Left renal pelvis (tissue), 4 donors: ENCODE results near the gene MARCHF3. TPM values are rescaled to one million over a fixed set of nuclear protein-coding genes. Genes with fewer than 3 reads are reported as not detected.
"Not testable (repeated sequence)": the region's sequence is repeated elsewhere in the genome, so short reads cannot be mapped to it uniquely, and the experiment has no call there.

Source experiments
- DNase-seq, 4 donors: peaks; one replicate each; pipeline ENCODE4 v3.0.0-alpha.2; 2013; ENCODE audit warnings: low read depth in 4 of 4, low spot score in 3 of 4
- polyA plus RNA-seq, 4 donors: library from polyadenylated mRNA; unstranded; fragments of 120-200 nt; gene quantifications; one replicate each; pipeline ENCODE4 v1.2.1, GENCODE V29; 2013; ENCODE audit not compliant: insufficient read length in 4 of 4

The MARCHF3 gene
- polyA plus RNA-seq, 4 donors, result 4.0 to 7.6 (median 7.3) TPM

- DNase-seq, result no peak
Measured at GRCh38 chr5:127014573-127014972, 15.8 kb downstream of the MARCHF3 start.

GRCh38 chr5:127013407-127013806, 17.0 kb downstream of the MARCHF3 start:
- no peak for DNase-seq

DNA sequence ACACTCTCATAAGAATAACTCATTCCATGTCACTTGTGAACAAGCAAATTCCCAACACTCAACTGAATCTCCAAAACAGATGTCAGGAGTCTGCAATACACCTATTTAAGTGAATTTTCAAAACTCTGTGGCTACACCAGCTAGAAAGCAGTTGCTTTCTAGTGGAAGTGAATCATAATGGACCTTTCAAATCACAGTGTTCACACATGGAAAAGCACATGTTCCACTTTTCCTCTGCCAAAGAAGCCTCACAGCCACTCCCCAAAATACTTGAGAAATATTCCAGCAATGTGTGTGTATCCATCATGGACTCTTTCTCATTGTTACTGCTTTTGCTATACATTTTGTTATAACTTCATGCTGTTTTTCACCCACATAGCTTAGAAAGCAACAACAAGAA, 17.4 kb downstream of the MARCHF3 start:
- no peak for DNase-seq

DNA sequence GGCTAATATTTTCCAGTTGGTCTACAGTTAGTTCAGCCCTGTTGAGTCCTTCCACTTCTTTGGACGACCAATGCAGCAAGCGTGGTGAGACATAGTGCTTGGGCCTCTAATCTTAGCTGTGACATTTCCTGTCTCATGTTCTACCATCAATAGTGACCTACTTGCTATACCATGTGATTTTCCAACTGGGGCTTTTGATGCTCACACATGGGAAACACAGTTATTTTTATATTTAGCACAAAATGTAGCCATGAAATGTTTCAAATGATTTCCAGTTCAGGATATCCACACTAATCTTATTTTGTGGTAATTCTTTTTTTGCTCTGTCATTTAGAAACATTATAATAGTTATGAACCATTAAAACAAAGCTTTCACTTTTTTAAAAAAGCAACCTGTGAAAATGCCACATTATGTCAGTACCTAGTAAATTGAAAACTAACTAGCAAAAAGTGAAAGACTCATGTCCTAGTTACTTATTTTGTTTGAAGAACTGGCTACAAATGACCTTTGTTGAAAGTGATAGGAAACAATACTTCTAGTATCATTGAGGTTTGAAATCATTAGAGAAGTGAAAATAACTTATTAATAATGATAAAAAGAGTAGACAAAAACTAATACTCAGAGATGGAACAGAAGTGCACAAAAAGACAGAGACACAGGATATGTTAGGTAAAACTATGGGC, 18.3 kb downstream of the MARCHF3 start:
- DNase-seq, result no peak

GRCh38 chr5:127011153-127011552, 19.2 kb downstream of the MARCHF3 start:
- no peak for DNase-seq

- no peak for DNase-seq
Measured at GRCh38 chr5:127010362-127010761, 20.0 kb downstream of the MARCHF3 start.

- no peak for DNase-seq
Measured at GRCh38 chr5:127009784-127010183, 20.6 kb downstream of the MARCHF3 start.

GRCh38 chr5:127008300-127008975, 21.9 kb downstream of the MARCHF3 start:
- DNase-seq, result no peak

- DNase-seq, result no peak
Measured at GRCh38 chr5:127007522-127007921, 22.8 kb downstream of the MARCHF3 start.

DNA sequence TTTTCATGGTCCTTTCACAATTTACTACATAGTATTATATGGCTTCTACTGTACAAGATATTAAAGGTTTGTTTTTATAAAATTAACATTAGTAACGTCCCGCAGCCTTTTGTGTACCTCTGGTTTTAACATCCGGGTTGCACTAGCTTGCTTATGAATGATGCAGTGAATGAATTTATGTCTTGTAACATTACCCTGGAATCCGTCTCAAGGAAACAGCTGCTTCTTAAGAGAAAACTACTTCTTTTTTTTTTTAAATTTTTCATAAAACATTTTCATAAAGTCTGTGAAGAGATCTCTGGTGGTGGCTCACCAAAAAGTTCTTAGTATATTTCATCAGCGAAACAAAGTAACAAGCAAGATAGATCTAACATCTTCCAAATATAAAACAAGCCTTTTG, 23.6 kb downstream of the MARCHF3 start:
- no peak for DNase-seq

DNA sequence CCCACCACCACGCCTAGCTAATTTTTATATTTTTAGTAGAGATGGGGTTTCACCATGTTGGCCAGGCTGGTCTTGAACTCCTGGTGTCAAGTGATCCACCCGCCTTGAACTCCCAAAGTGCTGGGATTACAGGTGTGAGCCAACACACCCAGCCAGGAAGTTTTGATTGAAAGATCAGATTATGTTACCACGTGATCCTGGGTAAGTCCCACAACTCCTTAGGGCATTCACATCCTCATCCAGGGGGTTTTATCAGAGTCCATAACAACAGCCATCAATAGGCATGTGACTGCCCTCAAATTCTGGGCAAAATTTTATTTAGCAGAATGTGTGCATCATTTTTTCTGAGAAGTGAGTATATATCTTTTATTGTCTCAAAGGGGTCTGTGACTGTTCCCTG, 25.1 kb downstream of the MARCHF3 start:
- not testable (repeated sequence) for DNase-seq

DNA sequence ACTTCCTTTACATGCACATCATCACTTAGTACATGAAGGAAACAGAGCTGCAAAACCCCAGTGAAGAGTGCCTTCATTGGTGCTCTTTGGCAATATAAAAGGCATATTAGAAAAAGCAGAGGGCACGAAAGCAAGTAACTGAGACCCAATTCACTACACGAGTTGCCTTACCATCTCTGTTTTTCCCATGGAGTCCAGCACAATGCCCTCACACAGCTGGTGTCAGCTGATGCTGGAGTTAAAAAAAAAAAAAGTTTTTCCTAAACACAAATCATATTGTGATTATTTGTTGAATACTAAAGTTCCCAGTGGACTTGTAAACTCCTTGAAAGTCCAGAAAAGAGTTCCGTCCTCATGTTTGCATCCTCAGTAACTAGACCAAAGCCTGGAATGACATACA, 25.6 kb downstream of the MARCHF3 start:
- no peak for DNase-seq

DNA sequence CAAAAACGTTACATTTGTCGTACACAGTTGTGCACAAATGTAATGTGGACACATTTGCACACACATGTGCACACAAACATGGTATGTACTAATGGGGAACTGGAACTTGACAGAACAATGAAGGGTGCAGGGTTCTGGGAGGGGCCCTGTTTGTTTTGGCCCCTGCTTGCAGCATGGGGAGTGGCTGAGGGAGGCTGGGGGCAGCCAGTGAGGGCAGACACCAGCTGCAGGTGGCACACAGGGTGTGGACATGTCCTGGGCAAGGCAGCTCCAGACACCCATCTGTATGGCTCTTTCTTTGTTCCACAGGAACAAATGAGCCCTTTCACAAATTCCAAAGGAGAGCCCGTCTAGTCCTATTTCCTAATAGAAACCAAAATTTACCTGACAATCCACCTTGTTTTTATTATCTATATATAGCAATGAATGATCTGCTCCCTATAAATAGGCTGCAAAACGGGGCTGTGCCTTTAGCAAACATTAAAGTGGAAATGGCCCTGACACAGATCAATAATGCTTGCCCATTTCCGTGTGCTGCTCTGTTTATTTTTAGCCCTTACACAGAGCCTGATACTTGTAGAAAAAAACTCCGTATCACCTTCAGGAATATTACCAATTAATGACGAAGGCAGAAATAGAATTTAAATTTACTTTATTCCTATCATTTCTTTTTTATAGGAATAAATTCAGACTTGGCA, 26.4 kb downstream of the MARCHF3 start:
- no peak for DNase-seq

DNA sequence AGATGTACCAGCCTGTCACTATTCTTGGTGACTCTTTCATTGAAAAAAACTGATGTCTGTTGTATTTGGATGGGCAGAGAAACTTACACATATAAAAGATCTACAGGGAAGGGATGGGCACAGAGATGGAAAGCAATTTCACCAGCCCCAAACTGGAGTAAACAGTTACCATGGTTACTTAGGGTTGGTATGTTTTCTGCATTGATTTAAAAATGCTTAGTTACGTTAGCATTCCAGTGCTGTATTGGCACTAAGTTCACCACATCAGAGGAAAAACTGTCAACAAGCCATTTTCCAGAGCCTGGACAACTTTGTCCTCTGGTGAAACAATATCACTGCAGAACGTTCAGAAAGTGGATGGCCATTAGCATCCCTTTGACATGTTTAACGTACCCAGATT, 28.0 kb downstream of the MARCHF3 start:
- DNase-seq, result no peak

GRCh38 chr5:127001621-127002296, 28.6 kb downstream of the MARCHF3 start:
- DNase-seq, result no peak

DNA sequence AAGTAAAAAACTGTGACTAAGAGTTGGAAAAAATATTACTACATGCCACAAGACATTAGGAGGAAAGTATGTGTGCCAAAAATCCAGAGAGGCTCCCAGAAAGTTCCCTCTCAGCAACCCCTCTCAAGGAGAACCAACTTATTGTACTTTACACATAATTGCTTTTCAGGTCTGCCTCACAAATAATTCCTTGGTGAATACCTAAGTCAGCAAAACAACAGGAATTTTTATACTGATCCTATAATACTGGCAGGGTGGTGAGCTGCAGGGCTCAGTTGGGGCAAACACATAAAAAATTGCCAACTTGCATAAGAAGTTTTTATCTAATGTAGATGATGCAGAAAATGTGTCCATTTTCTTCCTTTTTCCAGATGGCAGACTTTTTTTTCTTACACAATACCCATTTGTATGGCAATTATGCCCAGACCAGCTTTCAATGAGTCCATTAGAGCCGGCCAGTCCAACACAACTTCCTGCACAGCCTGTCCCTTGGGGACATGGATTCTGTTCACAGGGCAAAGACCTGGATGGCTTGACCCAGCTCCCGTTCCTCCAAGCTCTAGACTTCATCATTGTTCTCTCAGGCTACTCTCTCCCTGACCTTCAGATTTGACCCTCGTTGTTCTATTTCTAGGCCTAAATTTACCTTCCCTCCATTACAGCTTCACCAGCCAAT, 31.3 kb downstream of the MARCHF3 start:
- no peak for DNase-seq

DNA sequence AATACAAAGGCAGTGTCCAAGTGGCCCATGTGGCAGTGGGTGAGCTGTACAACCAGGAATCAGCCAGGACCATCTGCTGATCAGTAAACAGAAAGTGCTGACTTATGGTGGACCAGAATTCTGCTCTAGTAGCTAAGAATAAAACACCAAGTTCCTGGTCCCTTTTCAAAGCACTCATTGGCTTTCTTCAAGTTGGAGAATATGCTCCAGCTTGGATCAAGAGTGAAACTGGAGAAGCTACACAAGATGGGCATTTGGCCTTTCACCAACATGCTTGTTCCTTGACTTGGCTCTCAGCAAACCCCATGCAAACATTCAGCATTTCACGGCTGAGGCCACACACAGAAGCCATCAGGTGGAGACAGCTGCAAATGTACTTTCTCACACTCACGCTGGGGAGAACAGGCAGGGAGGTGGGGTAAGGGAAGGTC, 32.1 kb downstream of the MARCHF3 start:
- no peak for DNase-seq

DNA sequence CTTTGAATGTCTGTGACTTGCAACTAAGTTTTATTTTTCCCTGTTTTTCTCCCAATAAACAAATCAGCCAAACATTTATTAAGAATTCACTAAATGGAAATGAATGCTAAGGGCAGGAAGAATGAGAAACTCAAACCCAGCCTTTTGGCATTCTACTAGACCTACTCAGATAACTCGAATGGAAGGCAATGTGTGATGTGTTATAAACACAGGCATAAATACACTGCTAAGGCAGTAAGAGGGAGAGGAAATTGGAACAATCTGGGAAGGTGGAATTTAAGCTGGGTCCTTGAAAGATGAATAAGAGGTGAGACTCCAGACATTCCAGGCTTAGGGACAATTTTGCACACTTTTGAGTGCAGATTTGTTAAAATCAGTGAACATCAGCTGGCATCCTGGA, 34.7 kb downstream of the MARCHF3 start:
- no peak for DNase-seq

- no peak for DNase-seq
Measured at GRCh38 chr5:126995039-126995438, 35.3 kb downstream of the MARCHF3 start.

GRCh38 chr5:126994485-126994884, 35.9 kb downstream of the MARCHF3 start:
- DNase-seq, result no peak
